ENCODE data around the gene NANOS3.

NANOS3 gene

GRCh38 chr19:13908674-13909073 is 31.7 kb downstream of the NANOS3 start:
- no peak overlapping the region for H2BK5ac ChIP-seq (ENCODE audit: low read length)
- H2BK120ac ChIP-seq (ENCODE audit: low read depth, low read length) = no peak overlapping the region
- no peak overlapping the region for H4K5ac ChIP-seq (ENCODE audit: low read length)
- no peak overlapping the region for H3K4ac ChIP-seq (ENCODE audit: low read depth, low read length)
- H3K4me1 ChIP-seq (ENCODE audit: control insufficient read depth, low read depth, low read length) = no peaks in the 10 kb centered on the region
- no peaks in the 10 kb centered on the region for H3K79me1 ChIP-seq (ENCODE audit: low read length)
- no peaks in the 10 kb centered on the region for H3K27me3 ChIP-seq (ENCODE audit: insufficient read depth, low read length, poor library complexity)
- H3K79me2 ChIP-seq (ENCODE audit: control insufficient read depth, insufficient read depth, low read length) = no peaks in the 10 kb centered on the region
- no peak overlapping the region for H3K23ac ChIP-seq (ENCODE audit: low read length)
- no peak overlapping the region for H3K9ac ChIP-seq (ENCODE audit: low read length)
- H3K27ac ChIP-seq (ENCODE audit: low read depth, low read length) = no peak overlapping the region
- no CpG with 5 or more reads among the region's 8 CpGs for WGBS (ENCODE audit: extremely low coverage, insufficient coverage, low lambda C conversion rate)
- H2AK5ac ChIP-seq (ENCODE audit: low read length) = no peak overlapping the region
- peaks cover 2% of the 10 kb centered on the region for H3K36me3 ChIP-seq (ENCODE audit: control insufficient read depth, insufficient read depth, low read length)
- H4K8ac ChIP-seq (ENCODE audit: low read depth, low read length) = no peak overlapping the region
- no peak overlapping the region for H3K4me2 ChIP-seq (ENCODE audit: low read length)
- no peak overlapping the region for H3K56ac ChIP-seq (ENCODE audit: low read length)
- no peak overlapping the region for H3K4me3 ChIP-seq (ENCODE audit: low read length)
- no peak overlapping the region for H2BK15ac ChIP-seq (replicated peaks; ENCODE audit: low read depth)
- DNase-seq = no peak
- no peak overlapping the region for H3K18ac ChIP-seq (ENCODE audit: low read length)

GRCh38 chr19:13909430-13909829 is 32.5 kb downstream of the NANOS3 start:
- Histone ChIP-seq H4K5ac (ENCODE audit: low read length) (no peak overlapping the region), H3K27ac (ENCODE audit: low read depth, low read length) (no peak overlapping the region), H3K23ac (ENCODE audit: low read length) (no peak overlapping the region), H3K79me1 (ENCODE audit: low read length) (no peaks in the 10 kb centered on the region), H3K18ac (ENCODE audit: low read length) (no peak overlapping the region), H3K36me3 (ENCODE audit: control insufficient read depth, insufficient read depth, low read length) (peaks cover 2% of the 10 kb centered on the region), H3K4me3 (ENCODE audit: low read length) (no peak overlapping the region), H2AK5ac (ENCODE audit: low read length) (no peak overlapping the region), H3K27me3 (ENCODE audit: insufficient read depth, low read length, poor library complexity) (no peaks in the 10 kb centered on the region), H3K4me2 (ENCODE audit: low read length) (no peak overlapping the region), H3K56ac (ENCODE audit: low read length) (no peak overlapping the region), H3K79me2 (ENCODE audit: control insufficient read depth, insufficient read depth, low read length) (no peaks in the 10 kb centered on the region), H2BK15ac (replicated peaks; ENCODE audit: low read depth) (no peak overlapping the region), H3K9ac (ENCODE audit: low read length) (no peak overlapping the region), H3K4me1 (ENCODE audit: control insufficient read depth, low read depth, low read length) (no peaks in the 10 kb centered on the region), H2BK5ac (ENCODE audit: low read length) (no peak overlapping the region), H4K8ac (ENCODE audit: low read depth, low read length) (no peak overlapping the region), H2BK120ac (ENCODE audit: low read depth, low read length) (no peak overlapping the region), H3K4ac (ENCODE audit: low read depth, low read length) (no peak overlapping the region)
- no CpG with 5 or more reads among the region's 2 CpGs for WGBS (ENCODE audit: extremely low coverage, insufficient coverage, low lambda C conversion rate)
- DNase-seq = no peak

GRCh38 chr19:13913352-13913751 is 36.4 kb downstream of the NANOS3 start:
- no peaks in the 10 kb centered on the region for H3K79me1 ChIP-seq (ENCODE audit: low read length)
- no peak overlapping the region for H3K18ac ChIP-seq (ENCODE audit: low read length)
- no CpG with 5 or more reads among the region's 17 CpGs for WGBS (ENCODE audit: extremely low coverage, insufficient coverage, low lambda C conversion rate)

GRCh38 chr19:13914777-13915176 is 37.8 kb downstream of the NANOS3 start:
- no peak overlapping the region for H3K4me2 ChIP-seq (ENCODE audit: low read length)
- H3K27me3 ChIP-seq (ENCODE audit: insufficient read depth, low read length, poor library complexity) = no peaks in the 10 kb centered on the region
- H2BK15ac ChIP-seq (replicated peaks; ENCODE audit: low read depth) = no peak overlapping the region
- no peaks in the 10 kb centered on the region for H3K79me2 ChIP-seq (ENCODE audit: control insufficient read depth, insufficient read depth, low read length)
- no peak overlapping the region for H4K5ac ChIP-seq (ENCODE audit: low read length)
- no peak overlapping the region for H3K56ac ChIP-seq (ENCODE audit: low read length)
- H3K9ac ChIP-seq (ENCODE audit: low read length) = no peak overlapping the region
- H3K27ac ChIP-seq (ENCODE audit: low read depth, low read length) = no peak overlapping the region
- no peak for DNase-seq
- H3K4me1 ChIP-seq (ENCODE audit: control insufficient read depth, low read depth, low read length) = no peaks in the 10 kb centered on the region
- no peak overlapping the region for H2BK120ac ChIP-seq (ENCODE audit: low read depth, low read length)
- no peak overlapping the region for H3K4me3 ChIP-seq (ENCODE audit: low read length)
- WGBS (ENCODE audit: extremely low coverage, insufficient coverage, low lambda C conversion rate) = no CpG with 5 or more reads among the region's 3 CpGs
- no peak overlapping the region for H3K23ac ChIP-seq (ENCODE audit: low read length)
- H2BK5ac ChIP-seq (ENCODE audit: low read length) = no peak overlapping the region
- H3K18ac ChIP-seq (ENCODE audit: low read length) = no peak overlapping the region
- no peak overlapping the region for H3K4ac ChIP-seq (ENCODE audit: low read depth, low read length)
- H4K8ac ChIP-seq (ENCODE audit: low read depth, low read length) = no peak overlapping the region
- H3K79me1 ChIP-seq (ENCODE audit: low read length) = no peaks in the 10 kb centered on the region
- H2AK5ac ChIP-seq (ENCODE audit: low read length) = no peak overlapping the region
- peaks cover 2% of the 10 kb centered on the region for H3K36me3 ChIP-seq (ENCODE audit: control insufficient read depth, insufficient read depth, low read length)

More at GRCh38 chr19:13913352-13913751, 36.4 kb downstream of the NANOS3 start:
- H2BK15ac ChIP-seq (replicated peaks; ENCODE audit: low read depth) = no peak overlapping the region
- H3K56ac ChIP-seq (ENCODE audit: low read length) = no peak overlapping the region
- no peak overlapping the region for H3K4me2 ChIP-seq (ENCODE audit: low read length)
- no peak overlapping the region for H3K9ac ChIP-seq (ENCODE audit: low read length)
- no peaks in the 10 kb centered on the region for H3K4me1 ChIP-seq (ENCODE audit: control insufficient read depth, low read depth, low read length)
- no peak overlapping the region for H3K4ac ChIP-seq (ENCODE audit: low read depth, low read length)
- no peaks in the 10 kb centered on the region for H3K79me2 ChIP-seq (ENCODE audit: control insufficient read depth, insufficient read depth, low read length)
- H3K4me3 ChIP-seq (ENCODE audit: low read length) = no peak overlapping the region
- H2BK5ac ChIP-seq (ENCODE audit: low read length) = no peak overlapping the region
- no peak for DNase-seq
- H4K5ac ChIP-seq (ENCODE audit: low read length) = no peak overlapping the region
- H3K27ac ChIP-seq (ENCODE audit: low read depth, low read length) = no peak overlapping the region
- H3K23ac ChIP-seq (ENCODE audit: low read length) = no peak overlapping the region
- no peaks in the 10 kb centered on the region for H3K27me3 ChIP-seq (ENCODE audit: insufficient read depth, low read length, poor library complexity)
- peaks cover 2% of the 10 kb centered on the region for H3K36me3 ChIP-seq (ENCODE audit: control insufficient read depth, insufficient read depth, low read length)
- no peak overlapping the region for H2BK120ac ChIP-seq (ENCODE audit: low read depth, low read length)
- no peak overlapping the region for H4K8ac ChIP-seq (ENCODE audit: low read depth, low read length)
- H2AK5ac ChIP-seq (ENCODE audit: low read length) = no peak overlapping the region

GRCh38 chr19:13917888-13918406 is 41.0 kb downstream of the NANOS3 start:
- Histone ChIP-seq H3K36me3 (ENCODE audit: control insufficient read depth, insufficient read depth, low read length) (peaks cover 5% of the 10 kb centered on the region), H2BK120ac (ENCODE audit: low read depth, low read length) (no peak overlapping the region), H3K9ac (ENCODE audit: low read length) (no peak overlapping the region), H3K79me2 (ENCODE audit: control insufficient read depth, insufficient read depth, low read length) (no peaks in the 10 kb centered on the region), H3K23ac (ENCODE audit: low read length) (no peak overlapping the region), H3K18ac (ENCODE audit: low read length) (no peak overlapping the region), H3K4ac (ENCODE audit: low read depth, low read length) (no peak overlapping the region), H3K4me1 (ENCODE audit: control insufficient read depth, low read depth, low read length) (no peaks in the 10 kb centered on the region), H2BK5ac (ENCODE audit: low read length) (no peak overlapping the region), H3K4me2 (ENCODE audit: low read length) (no peak overlapping the region), H2BK15ac (replicated peaks; ENCODE audit: low read depth) (no peak overlapping the region), H4K5ac (ENCODE audit: low read length) (no peak overlapping the region), H2AK5ac (ENCODE audit: low read length) (no peak overlapping the region), H3K27ac (ENCODE audit: low read depth, low read length) (no peak overlapping the region), H3K56ac (ENCODE audit: low read length) (no peak overlapping the region), H3K27me3 (ENCODE audit: insufficient read depth, low read length, poor library complexity) (no peaks in the 10 kb centered on the region), H3K4me3 (ENCODE audit: low read length) (no peak overlapping the region), H4K8ac (ENCODE audit: low read depth, low read length) (no peak overlapping the region), H3K79me1 (ENCODE audit: low read length) (no peaks in the 10 kb centered on the region)
- no CpG with 5 or more reads among the region's 14 CpGs for WGBS (ENCODE audit: extremely low coverage, insufficient coverage, low lambda C conversion rate)
- no peak for DNase-seq

GRCh38 chr19:13918726-13919411 is 41.9 kb downstream of the NANOS3 start:
- H4K5ac ChIP-seq (ENCODE audit: low read length) = no peak overlapping the region
- no peak overlapping the region for H3K56ac ChIP-seq (ENCODE audit: low read length)
- peaks cover 5% of the 10 kb centered on the region for H3K36me3 ChIP-seq (ENCODE audit: control insufficient read depth, insufficient read depth, low read length)
- H2BK15ac ChIP-seq (replicated peaks; ENCODE audit: low read depth) = no peak overlapping the region
- no peak for DNase-seq
- H4K8ac ChIP-seq (ENCODE audit: low read depth, low read length) = no peak overlapping the region
- H3K18ac ChIP-seq (ENCODE audit: low read length) = no peak overlapping the region
- WGBS (ENCODE audit: extremely low coverage, insufficient coverage, low lambda C conversion rate) = no CpG with 5 or more reads among the region's 34 CpGs
- H3K27me3 ChIP-seq (ENCODE audit: insufficient read depth, low read length, poor library complexity) = no peaks in the 10 kb centered on the region
- H3K4ac ChIP-seq (ENCODE audit: low read depth, low read length) = no peak overlapping the region
- H3K4me3 ChIP-seq (ENCODE audit: low read length) = no peak overlapping the region
- no peaks in the 10 kb centered on the region for H3K79me2 ChIP-seq (ENCODE audit: control insufficient read depth, insufficient read depth, low read length)
- no peak overlapping the region for H3K23ac ChIP-seq (ENCODE audit: low read length)
- no peak overlapping the region for H2BK120ac ChIP-seq (ENCODE audit: low read depth, low read length)
- H2BK5ac ChIP-seq (ENCODE audit: low read length) = no peak overlapping the region
- H2AK5ac ChIP-seq (ENCODE audit: low read length) = no peak overlapping the region
- H3K27ac ChIP-seq (ENCODE audit: low read depth, low read length) = no peak overlapping the region
- no peak overlapping the region for H3K4me2 ChIP-seq (ENCODE audit: low read length)
- no peaks in the 10 kb centered on the region for H3K4me1 ChIP-seq (ENCODE audit: control insufficient read depth, low read depth, low read length)
- H3K79me1 ChIP-seq (ENCODE audit: low read length) = no peaks in the 10 kb centered on the region
- no peak overlapping the region for H3K9ac ChIP-seq (ENCODE audit: low read length)
